Stomach (tissue), 9 donors: ENCODE results near the gene FAM3B. TPM values are rescaled to one million over a fixed set of nuclear protein-coding genes. Genes with fewer than 3 reads are reported as not detected.
A peak's percentile ranks its signal among the peaks of the same experiment; 100 is the strongest.

Experiments
- DNase-seq, 2 donors: peaks; one replicate each; pipeline versions ENCODE4 v3.0.0 to v3.0.0-alpha.2; 2013 to 2019
- H3K27ac ChIP-seq, 5 donors: fragments of 200-600 bp in 4 of 5; sonication (generic) in 4 of 5; one replicate each; pipeline ENCODE4 v1.5.1; 2013 to 2019; ENCODE audit warnings: mild to moderate bottlenecking in 1 of 5, moderate library complexity in 1 of 5
- H3K27me3 ChIP-seq, 3 donors: fragments of 200-600 bp; sonication (generic); one replicate each; pipeline ENCODE4 v1.5.1; 2017 to 2019; ENCODE audit warnings: mixed run types in 1 of 3
- H3K36me3 ChIP-seq, 4 donors: fragments of 200-600 bp; sonication (generic); 1 replicate in 3 of 4; 2 replicates in 1 of 4; pipeline ENCODE4 v1.5.1; 2016 to 2019
- H3K4me1 ChIP-seq, 4 donors: fragments of 200-600 bp; sonication (generic); one replicate each; pipeline ENCODE4 v1.5.1; 2016 to 2019
- H3K4me3 ChIP-seq, 4 donors: fragments of 200-600 bp; sonication (generic) in 3 of 4; one replicate each; pipeline ENCODE4 v1.5.1; 2016 to 2019; ENCODE audit warnings: mild to moderate bottlenecking in 1 of 4
- H3K9me3 ChIP-seq, 4 donors: fragments of 200-600 bp; sonication (generic); one replicate each; pipeline ENCODE4 v1.5.1; 2016 to 2019
- CTCF ChIP-seq, 7 experiments: fragments of 450-650 bp in 4 of 7; fragments of 200-600 bp in 3 of 7; sonication (generic) in 3 of 7; IDR thresholded peaks; one replicate each; pipeline ENCODE4 v1.5.1; 2016 to 2019; ENCODE audit warnings: antibody characterized with exemption in 7 of 7, control low read depth in 2 of 7, mild to moderate bottlenecking in 1 of 7
- EP300 ChIP-seq: sonication (generic); formaldehyde crosslinking; IDR thresholded peaks from one replicate; pipeline ENCODE4 v1.6.1; 2017; ENCODE audit warnings: antibody characterized with exemption
- POLR2A ChIP-seq, 4 donors: fragments of 450-650 bp; IDR thresholded peaks; one replicate each; pipeline ENCODE4 v1.6.1; 2016; ENCODE audit warnings: antibody characterized with exemption in 4 of 4, control low read depth in 2 of 4, mild to moderate bottlenecking in 1 of 4, moderate library complexity in 1 of 4
- POLR2AphosphoS5 ChIP-seq, 3 donors: sonication (generic); formaldehyde crosslinking; IDR thresholded peaks; one replicate each; pipeline ENCODE4 v1.6.1; 2016; ENCODE audit warnings: antibody characterized with exemption in 3 of 3
- WGBS, 5 donors: extraction: QIAGEN DNeasy Blood & Tissue Kit in 3 of 5; methylation state at CpG; one replicate each; pipeline versions ENCODE4 v1.1.5 to v1.1.7; 2013 to 2018; 5-methylcytosine and 5-hydroxymethylcytosine counted together
- intact Hi-C: fragments of 100-400 bp; cut with DNase I; formaldehyde crosslinking; loops from one replicate; pipeline ENCODE4 v1.15.1; 2023; ENCODE audit warnings: low total_unique reads
- polyA plus RNA-seq, 3 donors: library from polyadenylated mRNA; stranded (reverse); fragments of 200-250 nt; gene quantifications; one replicate each; pipeline ENCODE4 v1.2.3, GENCODE V29; 2013
- total RNA-seq, 5 donors: library from RNA; depleted of rRNA; stranded (reverse); fragments of >200 nt; gene quantifications; one replicate each; pipeline versions ENCODE4 v1.1.0 to v1.2.3, GENCODE V29; 2014 to 2016
- donor health status: healthy with polysubstance abuse.
- donor health status: Bipolar disorder and iron deficiency.
- donor health status: healthy.

Gene FAM3B
- total and polyA plus RNA-seq, 8 donors, result 12.3 to 103 (median 89.0) TPM; not detected in 1

- 56 to 76% (median 70%) methylated on average over 13 of the region's 13 CpGs for WGBS, 5 donors
- H3K4me1 ChIP-seq, result peaks cover 0 to 4% (median 0%) of the 10 kb centered on the region in 4 donors
- TF ChIP-seq CTCF (IDR thresholded peaks at IDR 0.05) (no peak), POLR2AphosphoS5 (IDR thresholded peaks at IDR 0.05) (no peak), POLR2A (IDR thresholded peaks at IDR 0.05) (no peak), EP300 (no peak)
- H3K4me3 ChIP-seq, result no peak overlapping the region
- H3K9me3 ChIP-seq, result no peaks in the 10 kb centered on the region
- no peak overlapping the region for H3K27ac ChIP-seq
- intact Hi-C loops, result loop anchor here (10.0 kb wide), 1 partner anchor 75 kb away; the partner anchor contains the start of gene MX2
- H3K27me3 ChIP-seq, result peaks cover 0 to 33% (median 0%) of the 10 kb centered on the region in 3 donors
- peak in 1 of 2 donors; percentile 24 for DNase-seq
- H3K36me3 ChIP-seq, result no peaks in the 10 kb centered on the region
Observed at GRCh38 chr21:41289431-41289830, 27.2 kb upstream of the FAM3B start.

- Histone ChIP-seq H3K36me3 (no peaks in the 10 kb centered on the region), H3K27me3 (peaks cover 0 to 36% (median 0%) of the 10 kb centered on the region in 3 donors), H3K9me3 (no peaks in the 10 kb centered on the region), H3K4me3 (peak overlapping the region in 2 of 4 donors; percentile 5 to 17), H3K4me1 (peaks cover 0 to 4% (median 0%) of the 10 kb centered on the region in 4 donors), H3K27ac (no peak overlapping the region)
- no peak for DNase-seq
- 55 to 68% (median 57%) methylated on average over 24 of the region's 24 CpGs for WGBS, 5 donors
- TF ChIP-seq POLR2A (IDR thresholded peaks at IDR 0.05), result no peak
- no peak for TF ChIP-seq POLR2AphosphoS5 (IDR thresholded peaks at IDR 0.05)
- no peak for TF ChIP-seq EP300
- no peak for TF ChIP-seq CTCF (IDR thresholded peaks at IDR 0.05)
- intact Hi-C loops, result no loop called here
Observed at GRCh38 chr21:41290106-41290799, 26.3 kb upstream of the FAM3B start.

GRCh38 chr21:41294548-41295231, 21.9 kb upstream of the FAM3B start:
- Histone ChIP-seq H3K4me3 (no peak overlapping the region), H3K9me3 (no peaks in the 10 kb centered on the region), H3K27ac (peak overlapping the region in 1 of 5 donors; percentile 63), H3K36me3 (no peaks in the 10 kb centered on the region), H3K27me3 (peaks cover 0 to 31% (median 0%) of the 10 kb centered on the region in 3 donors), H3K4me1 (peaks cover 0 to 4% (median 0%) of the 10 kb centered on the region in 4 donors)
- TF ChIP-seq POLR2A (IDR thresholded peaks at IDR 0.05) (no peak), CTCF (IDR thresholded peaks at IDR 0.05) (no peak)
- 33 to 62% (median 40%) methylated on average over 1 of the region's 1 CpG for WGBS, 5 donors
- intact Hi-C loops, result no loop called here
- no peak for DNase-seq

- 48 to 61% (median 53%) methylated on average over 4 of the region's 4 CpGs for WGBS, 5 donors
- DNase-seq, result peak; percentile 36 to 39
- H3K9me3 ChIP-seq, result no peaks in the 10 kb centered on the region
- TF ChIP-seq POLR2AphosphoS5 (IDR thresholded peaks at IDR 0.05), result peak in 1 of 3 donors; percentile 8
- TF ChIP-seq POLR2A (IDR thresholded peaks at IDR 0.05), result no peak
- peaks cover 0 to 21% (median 0%) of the 10 kb centered on the region in 3 donors for H3K27me3 ChIP-seq
- no peaks in the 10 kb centered on the region for H3K36me3 ChIP-seq
- H3K4me3 ChIP-seq, result no peak overlapping the region
- no peaks in the 10 kb centered on the region for H3K4me1 ChIP-seq
- H3K27ac ChIP-seq, result peak overlapping the region in 3 of 5 donors; percentile 39 to 63 (median 49)
- intact Hi-C loops, result no loop called here
Observed at GRCh38 chr21:41295721-41296254, 20.8 kb upstream of the FAM3B start.
